MG63 (cell line): ENCODE data around the gene ARID4B. TPM values are rescaled to one million over a fixed set of nuclear protein-coding genes. Genes with fewer than 3 reads are reported as not detected.
"Not testable (repeated sequence)": the region's sequence is repeated elsewhere in the genome, so short reads cannot be mapped to it uniquely, and the experiment has no call there.

Experiments
- DNase-seq: peaks from one replicate; pipeline ENCODE4 v3.0.0-alpha.2; 2020
- H3K27me3 ChIP-seq: fragments of 250-450 bp; sonication (Bioruptor Pico); 2 replicates; pipeline ENCODE4 v1.5.1; 2020; ENCODE audit warnings: mild to moderate bottlenecking, moderate library complexity
- H3K36me3 ChIP-seq: fragments of 250-450 bp; sonication (Bioruptor Pico); 2 replicates; pipeline ENCODE4 v1.5.1; 2020; ENCODE audit warnings: mild to moderate bottlenecking, moderate library complexity
- H3K4me3 ChIP-seq: fragments of 250-450 bp; sonication (Bioruptor Pico); 2 replicates; pipeline ENCODE4 v1.5.1; 2020; ENCODE audit warnings: mild to moderate bottlenecking, moderate library complexity
- H3K9me3 ChIP-seq: fragments of 250-450 bp; sonication (Bioruptor Pico); 2 replicates; pipeline ENCODE4 v1.5.1; 2020; ENCODE audit warnings: mild to moderate bottlenecking, moderate library complexity
- total RNA-seq: library from RNA; depleted of rRNA; stranded (reverse); fragments of >200 nt; shearing (Covaris generic); gene quantifications from 2 replicates; pipeline ENCODE4 v1.2.3, GENCODE V29; 2014; ENCODE audit warnings: low replicate concordance; rRNA removed

ARID4B gene, protein sequence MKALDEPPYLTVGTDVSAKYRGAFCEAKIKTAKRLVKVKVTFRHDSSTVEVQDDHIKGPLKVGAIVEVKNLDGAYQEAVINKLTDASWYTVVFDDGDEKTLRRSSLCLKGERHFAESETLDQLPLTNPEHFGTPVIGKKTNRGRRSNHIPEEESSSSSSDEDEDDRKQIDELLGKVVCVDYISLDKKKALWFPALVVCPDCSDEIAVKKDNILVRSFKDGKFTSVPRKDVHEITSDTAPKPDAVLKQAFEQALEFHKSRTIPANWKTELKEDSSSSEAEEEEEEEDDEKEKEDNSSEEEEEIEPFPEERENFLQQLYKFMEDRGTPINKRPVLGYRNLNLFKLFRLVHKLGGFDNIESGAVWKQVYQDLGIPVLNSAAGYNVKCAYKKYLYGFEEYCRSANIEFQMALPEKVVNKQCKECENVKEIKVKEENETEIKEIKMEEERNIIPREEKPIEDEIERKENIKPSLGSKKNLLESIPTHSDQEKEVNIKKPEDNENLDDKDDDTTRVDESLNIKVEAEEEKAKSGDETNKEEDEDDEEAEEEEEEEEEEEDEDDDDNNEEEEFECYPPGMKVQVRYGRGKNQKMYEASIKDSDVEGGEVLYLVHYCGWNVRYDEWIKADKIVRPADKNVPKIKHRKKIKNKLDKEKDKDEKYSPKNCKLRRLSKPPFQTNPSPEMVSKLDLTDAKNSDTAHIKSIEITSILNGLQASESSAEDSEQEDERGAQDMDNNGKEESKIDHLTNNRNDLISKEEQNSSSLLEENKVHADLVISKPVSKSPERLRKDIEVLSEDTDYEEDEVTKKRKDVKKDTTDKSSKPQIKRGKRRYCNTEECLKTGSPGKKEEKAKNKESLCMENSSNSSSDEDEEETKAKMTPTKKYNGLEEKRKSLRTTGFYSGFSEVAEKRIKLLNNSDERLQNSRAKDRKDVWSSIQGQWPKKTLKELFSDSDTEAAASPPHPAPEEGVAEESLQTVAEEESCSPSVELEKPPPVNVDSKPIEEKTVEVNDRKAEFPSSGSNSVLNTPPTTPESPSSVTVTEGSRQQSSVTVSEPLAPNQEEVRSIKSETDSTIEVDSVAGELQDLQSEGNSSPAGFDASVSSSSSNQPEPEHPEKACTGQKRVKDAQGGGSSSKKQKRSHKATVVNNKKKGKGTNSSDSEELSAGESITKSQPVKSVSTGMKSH (N-terminal part only)
- total RNA-seq, result 9.5 and 19.4 TPM in 2 replicates

DNA sequence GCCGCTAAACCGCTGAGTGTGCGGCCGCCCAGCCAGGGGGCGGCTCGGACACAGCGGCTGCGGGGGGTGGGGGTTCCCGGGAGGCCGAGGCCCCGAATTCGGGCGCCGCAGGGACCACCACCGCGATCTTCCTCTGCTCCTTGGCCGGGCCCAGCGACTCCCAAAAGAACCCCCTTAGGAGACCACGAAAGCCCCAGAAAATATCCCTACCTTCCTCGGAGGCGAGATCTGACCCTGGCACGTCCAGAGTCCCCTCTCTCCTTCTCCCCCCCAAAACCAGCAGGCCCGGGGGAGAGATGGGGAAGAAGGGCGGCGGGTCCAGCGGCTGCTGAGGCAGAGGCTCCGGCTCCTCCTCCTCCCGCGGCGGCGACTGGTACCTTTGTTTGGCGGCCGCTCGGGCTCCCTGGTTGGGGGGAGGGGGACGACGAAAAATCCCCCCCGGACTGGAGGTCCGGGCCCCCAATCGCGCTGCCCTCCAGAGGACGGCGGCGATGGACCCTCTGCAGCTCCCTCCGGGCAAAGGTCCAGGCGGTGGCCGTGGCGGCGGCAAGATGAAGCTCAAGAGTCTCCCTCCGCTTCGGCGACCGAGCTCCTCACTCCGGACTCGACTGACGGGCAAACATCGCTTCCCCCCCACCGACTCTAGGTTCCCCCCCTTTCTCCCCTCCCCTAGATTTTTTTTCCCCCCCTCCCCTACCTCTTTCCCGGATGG lies at the start of gene ARID4B:
ARID4B (minus strand) TSS at position 621 of the 712 bp plus-strand sequence. CDS start 1,260 bp downstream, outside the sequence.
- Histone ChIP-seq H3K4me3 (peak within 1 kb of the TSS; percentile 96), H3K27me3 (no peaks in the 10 kb centered on the region), H3K36me3 (peaks cover 25% of the 10 kb centered on the region), H3K9me3 (no peaks in the 10 kb centered on the region)
- DNase-seq, result no peak

DNA sequence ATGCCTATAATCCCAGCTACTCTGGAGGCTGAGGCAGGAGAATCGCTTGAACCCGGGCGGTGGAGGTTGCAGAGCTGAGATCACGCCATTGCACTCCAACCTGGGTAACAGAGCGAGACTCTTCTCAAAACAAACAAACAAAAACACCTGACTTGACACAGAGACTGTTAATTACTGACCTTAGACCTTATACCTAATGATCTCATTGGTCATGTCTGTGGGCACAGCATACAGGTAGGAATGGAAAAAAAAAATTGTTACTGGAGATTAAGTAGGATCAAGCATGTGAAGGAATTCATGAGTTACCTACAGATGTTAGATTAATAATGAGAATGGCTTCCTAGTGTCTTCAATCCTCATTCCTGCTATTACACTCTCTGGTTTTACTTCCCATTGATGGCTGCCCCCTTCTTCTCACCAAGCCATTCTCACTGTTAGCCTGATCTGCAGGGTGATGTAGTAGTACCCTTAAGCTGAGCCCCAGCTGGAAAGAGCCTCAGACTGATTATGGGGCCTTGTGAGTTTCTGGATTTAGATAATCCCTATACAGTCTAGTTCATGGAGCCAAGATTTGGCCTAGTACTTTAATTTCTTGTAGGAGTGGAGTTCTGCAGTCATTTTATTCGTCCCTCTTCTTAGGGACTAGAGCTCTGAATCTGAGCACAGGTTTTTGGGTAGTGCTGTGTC lies 48.1 kb upstream of the ARID4B start:
- peaks cover 42% of the 10 kb centered on the region for H3K36me3 ChIP-seq
- no peaks in the 10 kb centered on the region for H3K27me3 ChIP-seq
- DNase-seq, result no peak
- H3K9me3 ChIP-seq, result no peaks in the 10 kb centered on the region
- no peak overlapping the region for H3K4me3 ChIP-seq

DNA sequence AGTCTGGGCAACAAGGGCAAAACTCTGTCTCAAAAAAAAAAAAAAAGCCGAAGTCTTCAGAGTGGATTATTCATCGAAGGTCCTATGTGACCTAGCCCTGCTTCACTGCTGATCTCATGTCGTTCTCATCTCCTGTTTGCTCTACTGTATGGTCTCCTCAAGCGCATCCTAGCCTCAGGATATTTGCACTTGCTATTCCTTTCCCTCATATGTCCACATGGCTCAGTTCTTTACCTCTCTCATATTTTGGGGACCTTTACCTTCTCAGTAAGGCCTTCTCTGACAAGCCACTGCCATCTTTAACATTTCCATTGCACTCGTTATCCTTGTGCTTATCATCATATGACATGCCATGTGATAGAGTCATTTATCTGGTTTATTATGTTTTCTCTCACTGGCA lies 41.8 kb upstream of the ARID4B start:
- no peaks in the 10 kb centered on the region for H3K9me3 ChIP-seq
- no peak overlapping the region for H3K4me3 ChIP-seq
- DNase-seq, result no peak
- H3K36me3 ChIP-seq, result peaks cover 27% of the 10 kb centered on the region
- no peaks in the 10 kb centered on the region for H3K27me3 ChIP-seq

DNA sequence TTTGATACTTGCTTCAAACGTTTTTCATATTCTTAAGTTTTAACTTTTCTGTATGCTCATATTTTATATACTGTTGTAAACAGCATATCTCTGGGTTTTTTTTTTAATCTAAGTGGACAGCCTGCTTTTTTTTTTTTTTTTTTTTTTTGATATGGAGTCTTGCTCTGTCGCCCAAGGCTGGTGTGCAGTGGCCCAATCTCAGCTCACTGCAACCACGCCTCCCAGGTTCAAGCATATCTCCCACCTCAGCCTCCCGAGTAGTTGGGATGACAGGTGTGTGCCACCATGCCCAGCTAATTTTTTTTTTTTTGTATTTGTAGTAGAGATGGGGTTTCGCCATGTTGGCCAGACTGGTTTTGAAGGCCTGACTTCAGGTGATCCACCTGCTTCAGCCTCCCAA lies 40.4 kb upstream of the ARID4B start:
- Histone ChIP-seq H3K9me3 (no peaks in the 10 kb centered on the region), H3K36me3 (peaks cover 19% of the 10 kb centered on the region), H3K27me3 (no peaks in the 10 kb centered on the region), H3K4me3 (peak overlapping the region; percentile 73)
- no peak for DNase-seq

DNA sequence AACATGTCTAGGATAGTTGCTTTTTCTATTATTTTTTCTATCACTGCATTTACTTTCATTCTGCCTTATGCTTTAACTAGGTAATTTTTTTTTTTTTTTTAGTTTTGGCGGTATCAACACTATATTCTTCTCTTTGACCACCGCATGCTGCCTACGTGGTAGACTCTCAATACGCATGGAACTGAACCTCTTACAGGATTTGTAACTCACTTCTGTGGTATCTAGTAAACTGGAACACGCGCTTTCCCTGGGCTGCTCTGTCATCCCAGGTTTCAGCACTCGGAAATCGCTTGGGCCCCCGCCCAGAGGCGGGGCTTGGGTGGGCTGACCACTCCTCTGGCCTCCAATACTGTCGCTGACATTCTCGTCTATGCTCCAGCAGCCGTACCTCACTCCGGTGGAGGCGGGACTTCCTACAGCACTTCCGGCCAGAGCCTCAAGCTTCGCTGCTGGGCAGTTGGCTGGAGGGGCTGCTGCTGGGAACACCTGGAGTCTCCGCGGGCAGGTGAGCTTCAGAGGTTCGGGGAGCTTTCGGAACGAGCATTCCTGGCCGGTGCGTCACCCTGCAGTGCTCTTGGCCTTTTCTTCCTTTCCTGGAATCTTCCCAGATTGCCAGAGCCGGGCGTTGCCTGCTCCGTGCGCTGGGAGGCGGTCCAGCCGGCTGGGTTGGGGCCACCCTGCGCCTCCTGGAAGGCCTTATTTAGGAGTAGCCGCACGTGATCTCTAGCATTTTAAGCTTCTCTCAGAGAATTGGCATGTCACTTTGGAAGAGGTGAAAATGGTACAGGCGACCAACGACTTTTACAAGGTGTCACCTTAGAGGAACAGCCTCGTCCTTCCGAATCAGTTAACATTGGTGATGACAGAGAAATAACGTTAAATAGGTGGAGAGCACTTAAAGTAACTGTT lies 39.3 kb upstream of the ARID4B start, which contains the start of gene TBCE:
TBCE (plus strand) TSS at position 428 of the 909 bp plus-strand sequence. CDS start 12,623 bp downstream, outside the sequence.
- peak; percentile 99 for DNase-seq
- no peaks in the 10 kb centered on the region for H3K9me3 ChIP-seq

DNA sequence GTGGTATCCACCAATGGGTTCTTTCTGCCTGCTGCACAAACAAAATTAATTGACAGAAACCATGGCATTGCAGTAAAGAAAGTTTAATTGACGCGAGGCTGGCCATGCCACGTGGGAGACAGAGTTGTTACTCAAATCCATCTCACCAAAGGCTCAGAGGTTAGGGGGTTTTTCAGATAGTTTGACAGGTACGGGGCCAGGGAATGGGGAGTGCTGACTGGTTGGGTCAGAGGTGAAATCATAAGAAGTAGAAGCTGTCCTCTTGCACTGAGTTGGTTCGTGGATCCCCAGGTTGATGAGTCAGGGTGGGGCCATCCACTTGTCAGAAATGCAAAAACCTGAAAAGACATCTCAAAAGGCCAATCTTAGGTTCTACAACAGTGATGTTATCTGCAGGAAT lies 38.3 kb upstream of the ARID4B start:
- no peak overlapping the region for H3K4me3 ChIP-seq
- DNase-seq, result no peak

More for the DNA sequence above, 39.3 kb upstream of the ARID4B start, which contains the start of gene TBCE:
- no peaks in the 10 kb centered on the region for H3K27me3 ChIP-seq
- peaks cover 19% of the 10 kb centered on the region for H3K36me3 ChIP-seq
- H3K4me3 ChIP-seq, result peak within 1 kb of the TSS; percentile 73

DNA sequence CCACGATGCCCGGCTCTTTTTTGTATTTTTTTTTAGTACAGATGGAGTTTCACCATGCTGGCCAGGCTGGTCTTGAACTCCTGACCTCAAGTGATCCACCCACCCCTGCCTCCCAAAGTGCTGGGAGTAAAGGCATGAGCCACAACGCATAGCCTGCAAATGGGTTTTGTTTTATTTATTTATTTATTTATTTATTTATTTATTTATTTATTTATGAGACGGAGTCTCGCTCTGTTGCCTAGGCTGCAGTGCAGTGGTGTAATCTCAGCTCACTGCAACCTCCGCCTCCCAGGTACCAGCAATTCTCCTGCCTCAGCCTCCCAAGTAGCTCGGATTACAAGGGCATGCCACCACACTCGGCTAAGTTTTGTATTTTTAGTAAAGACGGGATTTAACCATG lies 36.2 kb upstream of the ARID4B start:
- not testable (repeated sequence) for H3K27me3 ChIP-seq, H3K36me3 ChIP-seq, H3K9me3 ChIP-seq, H3K4me3 ChIP-seq, DNase-seq

More for the DNA sequence above, 38.3 kb upstream of the ARID4B start:
- H3K27me3 ChIP-seq, result no peaks in the 10 kb centered on the region
- H3K36me3 ChIP-seq, result peaks cover 11% of the 10 kb centered on the region; the same call in 1 of the 2 replicates
- H3K9me3 ChIP-seq, result no peaks in the 10 kb centered on the region

DNA sequence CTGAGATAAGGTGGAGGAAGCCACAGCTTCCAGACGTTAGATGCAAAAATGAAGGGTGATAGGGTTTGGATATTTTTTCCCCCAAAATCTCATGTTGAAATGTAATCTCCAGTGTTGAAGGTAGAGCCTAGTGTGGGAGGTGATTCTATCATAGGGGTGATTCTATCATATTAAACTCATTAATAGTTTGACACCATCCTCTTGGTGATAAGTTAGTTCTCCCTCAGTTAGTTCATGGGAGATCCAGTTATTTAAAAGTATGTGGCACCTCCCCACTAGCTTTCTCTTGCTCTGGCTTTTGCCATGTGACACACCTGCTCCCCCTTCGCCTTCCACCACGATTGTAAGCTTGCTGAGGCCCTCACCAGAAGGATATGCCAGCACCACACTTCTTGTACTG lies 30.9 kb upstream of the ARID4B start:
- Histone ChIP-seq H3K27me3 (no peaks in the 10 kb centered on the region), H3K9me3 (no peaks in the 10 kb centered on the region), H3K4me3 (no peak overlapping the region), H3K36me3 (no peaks in the 10 kb centered on the region)
- DNase-seq, result no peak

DNA sequence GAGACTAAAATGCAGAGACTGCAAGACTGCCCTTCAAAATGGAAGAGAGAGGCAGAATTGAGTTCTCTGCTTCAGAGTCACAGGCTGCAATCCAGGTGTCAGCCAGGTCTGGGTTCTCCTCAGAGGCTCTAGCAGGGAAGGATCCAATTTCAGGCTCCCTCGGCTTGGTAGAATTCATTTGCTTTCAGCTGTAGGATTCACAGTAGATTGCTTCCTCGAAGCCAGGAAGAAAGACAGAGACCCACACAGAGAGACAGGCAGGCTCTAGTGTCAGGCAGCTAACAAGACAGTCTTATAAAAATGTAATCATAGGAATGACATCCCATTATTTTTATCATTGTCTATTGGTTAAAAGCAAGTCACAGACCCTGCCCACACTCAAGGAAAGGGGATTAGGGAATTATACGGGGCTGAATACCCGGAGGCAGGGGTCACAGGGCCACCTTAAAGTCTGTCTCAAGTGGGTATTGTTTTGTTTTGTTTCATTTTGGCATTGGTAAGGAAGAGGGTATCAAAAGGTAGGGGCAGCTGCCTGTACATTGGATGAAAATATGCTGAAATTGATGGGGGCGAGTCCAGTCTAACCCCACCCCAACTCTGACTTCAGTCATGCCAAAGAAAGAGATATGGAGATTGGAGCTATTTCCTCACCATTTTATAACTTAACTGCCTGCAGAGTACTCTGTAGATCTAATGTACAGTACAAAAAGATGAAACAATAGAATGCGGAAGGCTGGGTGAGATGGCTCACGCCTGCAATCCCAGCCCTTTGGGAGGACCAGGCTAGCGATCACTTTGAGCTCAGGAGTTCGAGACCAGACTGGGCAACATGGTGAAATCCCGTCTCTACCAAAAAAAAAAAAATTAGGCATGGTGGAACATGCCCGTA lies 29.8 kb upstream of the ARID4B start:
- H3K4me3 ChIP-seq, result no peak overlapping the region
- no peaks in the 10 kb centered on the region for H3K27me3 ChIP-seq
- no peak for DNase-seq
- H3K9me3 ChIP-seq, result no peaks in the 10 kb centered on the region
- H3K36me3 ChIP-seq, result no peaks in the 10 kb centered on the region

DNA sequence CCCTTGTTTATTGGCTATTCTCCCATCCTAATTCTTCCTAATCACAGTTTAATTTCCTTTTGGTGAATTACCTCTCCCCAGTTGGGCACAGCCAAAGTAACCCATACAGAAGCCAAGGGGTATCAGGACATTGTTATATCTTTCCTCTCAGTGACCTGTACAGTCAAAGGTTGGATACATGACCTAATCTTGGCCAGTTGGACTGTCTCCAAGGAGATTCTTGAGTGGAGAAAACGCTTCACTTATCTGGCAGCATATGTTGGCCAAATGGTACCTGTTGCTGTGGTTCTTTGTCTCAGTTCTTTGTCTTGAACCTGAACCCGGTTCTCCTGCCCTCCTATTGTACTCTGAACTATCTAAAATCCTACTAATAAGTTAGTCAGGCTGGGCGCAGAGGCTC lies 23.9 kb upstream of the ARID4B start:
- Histone ChIP-seq H3K4me3 (no peak overlapping the region), H3K36me3 (no peaks in the 10 kb centered on the region), H3K27me3 (no peaks in the 10 kb centered on the region), H3K9me3 (no peaks in the 10 kb centered on the region)
- no peak for DNase-seq

DNA sequence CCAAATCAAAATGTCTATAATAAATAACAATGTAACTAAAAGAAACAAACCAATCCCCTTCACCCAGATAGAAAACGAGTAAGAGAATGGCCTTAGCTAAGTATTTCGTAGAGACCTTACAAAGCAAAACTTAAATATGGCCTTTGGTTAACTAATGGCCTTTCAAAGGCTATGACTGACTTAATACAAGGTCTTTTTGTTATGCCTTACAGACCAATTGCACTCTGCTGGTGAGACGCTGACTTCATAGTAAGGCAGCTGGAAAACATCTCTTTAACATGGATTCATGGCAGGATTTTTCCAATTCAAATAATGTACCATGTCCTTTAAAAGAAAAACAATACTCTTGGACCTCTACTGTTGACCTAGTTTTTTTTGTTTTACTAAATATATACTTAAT lies 23.5 kb upstream of the ARID4B start:
- H3K9me3 ChIP-seq, result no peaks in the 10 kb centered on the region
- no peaks in the 10 kb centered on the region for H3K27me3 ChIP-seq
- DNase-seq, result no peak
- no peak overlapping the region for H3K4me3 ChIP-seq
- H3K36me3 ChIP-seq, result no peaks in the 10 kb centered on the region

DNA sequence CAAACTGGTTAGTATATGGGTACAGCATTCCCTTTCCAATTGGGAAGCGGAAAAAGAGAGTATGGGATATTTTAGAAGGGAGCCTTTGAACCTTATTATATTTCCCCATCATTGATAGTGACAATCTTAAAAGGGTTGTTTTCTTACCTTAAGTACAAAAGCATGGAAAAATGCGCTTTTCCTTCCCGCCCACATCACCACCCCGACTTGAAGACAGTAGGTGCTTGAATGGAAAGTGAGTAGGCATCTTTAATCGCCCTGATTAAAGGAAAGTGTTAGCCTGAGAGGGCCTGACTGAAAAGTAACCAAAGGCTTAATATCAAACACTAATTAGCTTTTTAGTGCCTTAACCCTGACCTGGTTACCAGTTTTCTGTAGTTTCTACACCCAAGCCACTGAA lies 15.7 kb upstream of the ARID4B start:
- DNase-seq, result no peak
- H3K4me3 ChIP-seq, result no peak overlapping the region
- no peaks in the 10 kb centered on the region for H3K9me3 ChIP-seq
- H3K27me3 ChIP-seq, result no peaks in the 10 kb centered on the region
- peaks cover 24% of the 10 kb centered on the region for H3K36me3 ChIP-seq

DNA sequence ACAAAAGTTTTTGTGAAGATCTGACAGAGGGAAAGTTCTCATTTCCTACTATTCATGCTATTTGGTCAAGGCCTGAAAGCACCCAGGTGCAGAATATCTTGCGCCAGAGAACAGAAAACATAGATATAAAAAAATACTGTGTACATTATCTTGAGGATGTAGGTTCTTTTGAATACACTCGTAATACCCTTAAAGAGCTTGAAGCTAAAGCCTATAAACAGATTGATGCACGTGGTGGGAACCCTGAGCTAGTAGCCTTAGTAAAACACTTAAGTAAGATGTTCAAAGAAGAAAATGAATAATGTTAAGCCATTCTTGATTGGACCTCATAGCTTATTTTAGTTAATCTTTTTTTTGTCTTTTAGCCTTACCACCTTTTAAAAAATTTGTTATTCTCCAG lies 14.5 kb upstream of the ARID4B start:
- H3K4me3 ChIP-seq, result no peak overlapping the region
- DNase-seq, result no peak
- H3K36me3 ChIP-seq, result peaks cover 29% of the 10 kb centered on the region
- H3K27me3 ChIP-seq, result no peaks in the 10 kb centered on the region
- H3K9me3 ChIP-seq, result no peaks in the 10 kb centered on the region

DNA sequence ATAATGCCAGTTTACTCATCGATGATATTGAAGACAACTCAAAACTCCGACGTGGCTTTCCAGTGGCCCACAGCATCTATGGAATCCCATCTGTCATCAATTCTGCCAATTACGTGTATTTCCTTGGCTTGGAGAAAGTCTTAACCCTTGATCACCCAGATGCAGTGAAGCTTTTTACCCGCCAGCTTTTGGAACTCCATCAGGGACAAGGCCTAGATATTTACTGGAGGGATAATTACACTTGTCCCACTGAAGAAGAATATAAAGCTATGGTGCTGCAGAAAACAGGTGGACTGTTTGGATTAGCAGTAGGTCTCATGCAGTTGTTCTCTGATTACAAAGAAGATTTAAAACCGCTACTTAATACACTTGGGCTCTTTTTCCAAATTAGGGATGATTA lies 14.1 kb upstream of the ARID4B start:
- Histone ChIP-seq H3K4me3 (no peak overlapping the region), H3K36me3 (peaks cover 33% of the 10 kb centered on the region), H3K9me3 (no peaks in the 10 kb centered on the region), H3K27me3 (no peaks in the 10 kb centered on the region)
- no peak for DNase-seq
